ENCODE results near the gene EIF2S3. TPM values are rescaled to one million over a fixed set of nuclear protein-coding genes. Genes with fewer than 3 reads are reported as not detected.

Gene EIF2S3
- total and polyA plus RNA-seq, 10 of the 15 experiments (the other 5 are each of a cell fraction or from before 2014, with no cell fraction given) = 115 to 385 (median 201) TPM

GRCh38 chrX:24030597-24030996, 24.2 kb upstream of the EIF2S3 start:
- in situ Hi-C loops (cut with MboI) (no loop called here), intact Hi-C loops (cut with micrococcal nuclease; ENCODE audit: unreplicated experiment) (no loop called here)
- Histone ChIP-seq H3K27me3 (replicated peaks in 1 of 2; ENCODE audit: control insufficient read depth in 2 of 2, insufficient read depth in 2 of 2, low read length in 1 of 2) (no peaks in the 10 kb centered on the region; a peak in 1 of 4 replicates), H3K4me1 (ENCODE audit: control insufficient read depth, insufficient read depth, low read length) (no peaks in the 10 kb centered on the region), H3K27ac (ENCODE audit: control insufficient read depth, insufficient read depth) (no peak overlapping the region), H3K4me2 (ENCODE audit: control insufficient read depth, insufficient read depth) (no peak overlapping the region), H3K36me3 (ENCODE audit: control insufficient read depth in 2 of 2, insufficient read depth in 2 of 2, low read length in 1 of 2) (no peaks in the 10 kb centered on the region), H4K20me1 (ENCODE audit: control insufficient read depth, insufficient read depth) (no peaks in the 10 kb centered on the region), H3K9ac (ENCODE audit: control insufficient read depth, insufficient read depth, low read length) (no peak overlapping the region), H2AFZ (ENCODE audit: control insufficient read depth, low read depth, low read length) (no peak overlapping the region), H3K79me2 (ENCODE audit: control insufficient read depth, insufficient read depth, low read length) (no peaks in the 10 kb centered on the region), H3K9me3 (replicated peaks; ENCODE audit: control insufficient read depth, insufficient read depth, low read length) (no peaks in the 10 kb centered on the region), H3K4me3 (no peak overlapping the region)
- WGBS (ENCODE audit: insufficient coverage, insufficient replicate concordance, low lambda C conversion rate, missing lambda C conversion rate) = 87% methylated on average over 5 of the region's 5 CpGs
- ChIA-PET POLR2A (no interaction called here), RAD21 (ENCODE audit: unreplicated experiment) (no interaction called here), CTCF (interaction anchor here (1.7 kb wide), 1 partner anchor 24 kb away, joined by 4 read pairs; no protein-coding TSS in a partner anchor), SMC1A (ENCODE audit: uncharacterized antibody, unreplicated experiment) (no interaction called here)
- no peak for DNase-seq (ENCODE audit: low read depth, low spot score)
- TF ChIP-seq, protein P1, sequence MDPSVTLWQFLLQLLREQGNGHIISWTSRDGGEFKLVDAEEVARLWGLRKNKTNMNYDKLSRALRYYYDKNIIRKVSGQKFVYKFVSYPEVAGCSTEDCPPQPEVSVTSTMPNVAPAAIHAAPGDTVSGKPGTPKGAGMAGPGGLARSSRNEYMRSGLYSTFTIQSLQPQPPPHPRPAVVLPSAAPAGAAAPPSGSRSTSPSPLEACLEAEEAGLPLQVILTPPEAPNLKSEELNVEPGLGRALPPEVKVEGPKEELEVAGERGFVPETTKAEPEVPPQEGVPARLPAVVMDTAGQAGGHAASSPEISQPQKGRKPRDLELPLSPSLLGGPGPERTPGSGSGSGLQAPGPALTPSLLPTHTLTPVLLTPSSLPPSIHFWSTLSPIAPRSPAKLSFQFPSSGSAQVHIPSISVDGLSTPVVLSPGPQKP (IDR thresholded peaks at IDR 0.05; ENCODE audit: low read depth, low read length) = no peak
- TF ChIP-seq, protein P2, sequence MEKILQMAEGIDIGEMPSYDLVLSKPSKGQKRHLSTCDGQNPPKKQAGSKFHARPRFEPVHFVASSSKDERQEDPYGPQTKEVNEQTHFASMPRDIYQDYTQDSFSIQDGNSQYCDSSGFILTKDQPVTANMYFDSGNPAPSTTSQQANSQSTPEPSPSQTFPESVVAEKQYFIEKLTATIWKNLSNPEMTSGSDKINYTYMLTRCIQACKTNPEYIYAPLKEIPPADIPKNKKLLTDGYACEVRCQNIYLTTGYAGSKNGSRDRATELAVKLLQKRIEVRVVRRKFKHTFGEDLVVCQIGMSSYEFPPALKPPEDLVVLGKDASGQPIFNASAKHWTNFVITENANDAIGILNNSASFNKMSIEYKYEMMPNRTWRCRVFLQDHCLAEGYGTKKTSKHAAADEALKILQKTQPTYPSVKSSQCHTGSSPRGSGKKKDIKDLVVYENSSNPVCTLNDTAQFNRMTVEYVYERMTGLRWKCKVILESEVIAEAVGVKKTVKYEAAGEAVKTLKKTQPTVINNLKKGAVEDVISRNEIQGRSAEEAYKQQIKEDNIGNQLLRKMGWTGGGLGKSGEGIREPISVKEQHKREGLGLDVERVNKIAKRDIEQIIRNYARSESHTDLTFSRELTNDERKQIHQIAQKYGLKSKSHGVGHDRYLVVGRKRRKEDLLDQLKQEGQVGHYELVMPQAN (conservative IDR thresholded peaks at IDR 0.05) = no peak
- no peak for TF ChIP-seq IKZF1 (conservative IDR thresholded peaks at IDR 0.05)
- TF ChIP-seq CHD2 (IDR thresholded peaks at IDR 0.05; ENCODE audit: borderline replicate concordance, low read depth, low read length) = no peak
- no peak for TF ChIP-seq SIX5 (IDR thresholded peaks at IDR 0.05; ENCODE audit: low read depth, low read length, severe bottlenecking)
- TF ChIP-seq STAT1 (conservative IDR thresholded peaks at IDR 0.05) = no peak
- no peak for TF ChIP-seq GATAD2B (conservative IDR thresholded peaks at IDR 0.05; ENCODE audit: low read depth)
- no peak for TF ChIP-seq SUZ12 (IDR thresholded peaks at IDR 0.05; ENCODE audit: unreplicated experiment)
- no peak for TF ChIP-seq ATF7 (IDR thresholded peaks at IDR 0.05; ENCODE audit: low read depth)
- TF ChIP-seq MEF2A (IDR thresholded peaks at IDR 0.05; ENCODE audit: insufficient read depth, low read depth, low read length) = no peak
- TF ChIP-seq NFIC (IDR thresholded peaks at IDR 0.05; ENCODE audit: low read depth, low read length) = no peak
- TF ChIP-seq RAD21 (IDR thresholded peaks at IDR 0.05; ENCODE audit: insufficient read depth, low read depth, low read length) = no peak
- no peak for ATAC-seq
- FAIRE-seq = no peak
- BruUV-seq (replicated peaks) = no TSS peak
